Heart right ventricle (tissue), 16 donors: ENCODE results near the gene DDX39B. TPM values are rescaled to one million over a fixed set of nuclear protein-coding genes. Genes with fewer than 3 reads are reported as not detected.
"Not testable (repeated sequence)": the region's sequence is repeated elsewhere in the genome, so short reads cannot be mapped to it uniquely, and the experiment has no call there.

Experiments used
- ATAC-seq, 8 donors: fragments of 200-7000 bp; cut with Tn5 transposase; one replicate each; pipeline ENCODE4 v1.9.1; 2020; ENCODE audit warnings: mild to moderate bottlenecking in 8 of 8, moderate library complexity in 8 of 8, moderate number of reproducible peaks in 1 of 8
- DNase-seq, 2 donors: peaks; one replicate each; pipeline ENCODE4 v3.0.0-alpha.2; 2020
- H3K27ac ChIP-seq, 10 donors: fragments of 200-600 bp; sonication (generic) in 2 of 10; one replicate each; pipeline versions ENCODE4 v1.5.0 to v1.8.0; 2020 to 2022; ENCODE audit warnings: mild to moderate bottlenecking in 3 of 10
- H3K27me3 ChIP-seq, 7 donors: fragments of 200-600 bp; one replicate each; pipeline ENCODE4 v1.8.0; 2021 to 2022; ENCODE audit warnings: mild to moderate bottlenecking in 2 of 7
- H3K36me3 ChIP-seq, 9 donors: fragments of 200-600 bp; sonication (generic) in 1 of 9; one replicate each; pipeline versions ENCODE4 v1.5.0 to v1.8.0; 2020 to 2022; ENCODE audit warnings: mild to moderate bottlenecking in 2 of 9
- H3K4me1 ChIP-seq, 9 donors: fragments of 200-600 bp; sonication (generic) in 1 of 9; one replicate each; pipeline versions ENCODE4 v1.5.0 to v1.8.0; 2020 to 2022; ENCODE audit warnings: mild to moderate bottlenecking in 4 of 9
- H3K4me3 ChIP-seq, 10 donors: fragments of 200-600 bp; sonication (generic) in 2 of 10; one replicate each; pipeline versions ENCODE4 v1.5.0 to v1.8.0; 2020 to 2022; ENCODE audit warnings: mild to moderate bottlenecking in 7 of 10, moderate library complexity in 2 of 10
- H3K9me3 ChIP-seq, 11 donors: fragments of 200-600 bp in 10 of 11; sonication (generic) in 2 of 11; one replicate each; pipeline versions ENCODE4 v1.5.0 to v1.8.0; 2013 to 2022; ENCODE audit warnings: mild to moderate bottlenecking in 2 of 11, control low read depth in 1 of 11, moderate library complexity in 1 of 11
- CTCF ChIP-seq, 9 donors: fragments of 200-600 bp; sonication (generic) in 2 of 9; IDR thresholded peaks; one replicate each; pipeline versions ENCODE4 v1.5.0 to v1.8.0; 2021 to 2022; ENCODE audit warnings: antibody characterized with exemption in 9 of 9, mild to moderate bottlenecking in 5 of 9, moderate library complexity in 1 of 9
- WGBS, 2 donors: extraction: QIAGEN DNeasy Blood & Tissue Kit; methylation state at CpG; one replicate each; pipeline ENCODE4 v1.1.7; 2013; ENCODE audit warnings: inconsistent platforms in 1 of 2; 5-methylcytosine and 5-hydroxymethylcytosine counted together
- intact Hi-C, 10 donors: fragments of 100-400 bp; cut with DNase I; formaldehyde crosslinking; loops; one replicate each; pipeline versions ENCODE4 v1.11.1 to v1.14.2; 2022
- polyA plus RNA-seq, 2 donors: library from polyadenylated mRNA; stranded (reverse); fragments of 200-250 nt; gene quantifications; one replicate each; pipeline ENCODE4 v1.2.3, GENCODE V29; 2013
- total RNA-seq, 10 donors: library from RNA; stranded (reverse); fragmentation: NEBNext Ultra II Directional in 3 of 10; extraction: Animal tissue kit (Norgen Biotek cat#: 25700) in 3 of 10; gene quantifications; one replicate each; pipeline versions ENCODE4 v1.2.1 to v1.2.4, GENCODE V29; 2021 to 2023
- donor health status: Arrhythmogenic right ventricular cardiomyopathy.
- donor health status: ischemic (EF 13 %, LVEDD 7.1; RV severe dilation, severe dysfunction).
- donor health status: healthy with polysubstance abuse.
- donor health status: DM: no; HTN: yes; CAD: no.
- donor health status: DM: no; HTN: no; CAD: no.
- donor health status: ischemic (EF 25% LVEDD 6.9; RV normal size, moderate dysfunction).
- donor health status: ischemic (EF 25% LVEDD 5.7; RV mildly dilated, moderate dysfunction).
- donor health status: healthy.
- donor health status: DM: yes; HTN: yes; CAD: no.
- donor health status: Ischemic cardiomyopathy.
- donor health status: ischemic (EF 35%, LVEDD 5.7; RV mildly dilated, moderate dysfunction).
- donor health status: nonischemic (EF 11% LVEDD 7.7; RV severe dilation, severe dysfunction).
- donor health status: DM: yes; HTN: yes; CAD: no.
- donor health status: PGD.
- donor health status: ischemic (EF 29% LVEDD 5.4; RV normal size, mild dysfunction).
- donor health status: nonischemic (EF 23%, LVEDD 6.1; RV moderate dilation, normal function).

DDX39B gene
- total and polyA plus RNA-seq, 12 donors, result 154 to 422 (median 172) TPM

GRCh38 chr6:31521835-31522234, 20.0 kb downstream of the DDX39B start:
- Histone ChIP-seq H3K36me3 (no peaks in the 10 kb centered on the region), H3K9me3 (no peaks in the 10 kb centered on the region), H3K27ac (no peak overlapping the region), H3K4me1 (peaks cover 0 to 12% (median 0%) of the 10 kb centered on the region in 9 donors), H3K27me3 (no peaks in the 10 kb centered on the region), H3K4me3 (no peak overlapping the region)
- intact Hi-C loops, result no loop called here
- no peak for ATAC-seq
- 65 to 81% methylated on average over 3 of the region's 3 CpGs for WGBS, 2 donors
- no peak for TF ChIP-seq CTCF (IDR thresholded peaks at IDR 0.05)
- no peak for DNase-seq

- no peaks in the 10 kb centered on the region for H3K27me3 ChIP-seq
- no peak overlapping the region for H3K4me3 ChIP-seq
- H3K36me3 ChIP-seq, result peaks cover 0 to 32% (median 0%) of the 10 kb centered on the region in 9 donors
- H3K9me3 ChIP-seq, result no peaks in the 10 kb centered on the region
- no peak for TF ChIP-seq CTCF (IDR thresholded peaks at IDR 0.05)
- DNase-seq (no peak), ATAC-seq (no peak)
- peaks cover 0 to 12% (median 0%) of the 10 kb centered on the region in 9 donors for H3K4me1 ChIP-seq
- 61 to 72% methylated on average over 5 of the region's 5 CpGs for WGBS, 2 donors
- intact Hi-C loops, result no loop called here
- no peak overlapping the region for H3K27ac ChIP-seq
These were observed 28.2 kb downstream of the DDX39B start for GRCh38 chr6:31513456-31514165.

GRCh38 chr6:31510007-31510406, 31.8 kb downstream of the DDX39B start:
- no peaks in the 10 kb centered on the region for H3K9me3 ChIP-seq
- H3K4me3 ChIP-seq, result no peak overlapping the region
- H3K27me3 ChIP-seq, result no peaks in the 10 kb centered on the region
- peaks cover 0 to 56% (median 0%) of the 10 kb centered on the region in 9 donors for H3K36me3 ChIP-seq
- 79 to 82% methylated on average over 4 of the region's 4 CpGs for WGBS, 2 donors
- H3K4me1 ChIP-seq, result no peaks in the 10 kb centered on the region
- ATAC-seq (no peak), DNase-seq (no peak)
- TF ChIP-seq CTCF (IDR thresholded peaks at IDR 0.05), result no peak
- no peak overlapping the region for H3K27ac ChIP-seq
- intact Hi-C loops, result no loop called here

GRCh38 chr6:31509036-31509435, 32.8 kb downstream of the DDX39B start:
- H3K9me3 ChIP-seq, H3K27me3 ChIP-seq, H3K4me1 ChIP-seq, intact Hi-C loops, H3K4me3 ChIP-seq, H3K27ac ChIP-seq, DNase-seq: not testable (repeated sequence)
- ATAC-seq, result peak in 1 of 8 donors; percentile 30
- WGBS, 2 donors, result 46 to 87% methylated on average over 1 to 2 of the region's 2 CpGs
- H3K36me3 ChIP-seq, result peaks cover 0 to 56% (median 0%) of the 10 kb centered on the region in 9 donors

GRCh38 chr6:31502586-31502985, 39.2 kb downstream of the DDX39B start:
- H3K27me3 ChIP-seq, result peaks cover 0 to 15% (median 3%) of the 10 kb centered on the region in 7 donors
- ATAC-seq, result no peak

GRCh38 chr6:31499648-31500047, 42.2 kb downstream of the DDX39B start:
- not testable (repeated sequence) for H3K9me3 ChIP-seq, ATAC-seq, H3K36me3 ChIP-seq, DNase-seq, H3K4me3 ChIP-seq, H3K27ac ChIP-seq
- intact Hi-C loops, result loop anchor here in 5 of 10 donors (2.0 to 5.0 kb wide), 4 partner anchors 33 to 98 kb away; partner anchors contain the start of gene DDX39B (in 3 of the 5)
- Histone ChIP-seq H3K4me1 (peaks cover 0 to 43% (median 17%) of the 10 kb centered on the region in 9 donors), H3K27me3 (peaks cover 0 to 17% (median 3%) of the 10 kb centered on the region in 7 donors)
- WGBS, 2 donors, result 100% methylated on average over 1 of the region's 2 CpGs

More at GRCh38 chr6:31502586-31502985, 39.2 kb downstream of the DDX39B start:
- no peak overlapping the region for H3K27ac ChIP-seq
- peaks cover 0 to 21% (median 0%) of the 10 kb centered on the region in 9 donors for H3K36me3 ChIP-seq
- H3K4me1 ChIP-seq, result peaks cover 0 to 22% (median 11%) of the 10 kb centered on the region in 9 donors
- intact Hi-C loops, result no loop called here
- TF ChIP-seq CTCF (IDR thresholded peaks at IDR 0.05), result no peak
- no peak for DNase-seq
- peaks cover 0 to 6% (median 0%) of the 10 kb centered on the region in 11 donors for H3K9me3 ChIP-seq
- H3K4me3 ChIP-seq, result no peak overlapping the region
